ENCODE results near the gene CES3.

The CES3 gene

DNA sequence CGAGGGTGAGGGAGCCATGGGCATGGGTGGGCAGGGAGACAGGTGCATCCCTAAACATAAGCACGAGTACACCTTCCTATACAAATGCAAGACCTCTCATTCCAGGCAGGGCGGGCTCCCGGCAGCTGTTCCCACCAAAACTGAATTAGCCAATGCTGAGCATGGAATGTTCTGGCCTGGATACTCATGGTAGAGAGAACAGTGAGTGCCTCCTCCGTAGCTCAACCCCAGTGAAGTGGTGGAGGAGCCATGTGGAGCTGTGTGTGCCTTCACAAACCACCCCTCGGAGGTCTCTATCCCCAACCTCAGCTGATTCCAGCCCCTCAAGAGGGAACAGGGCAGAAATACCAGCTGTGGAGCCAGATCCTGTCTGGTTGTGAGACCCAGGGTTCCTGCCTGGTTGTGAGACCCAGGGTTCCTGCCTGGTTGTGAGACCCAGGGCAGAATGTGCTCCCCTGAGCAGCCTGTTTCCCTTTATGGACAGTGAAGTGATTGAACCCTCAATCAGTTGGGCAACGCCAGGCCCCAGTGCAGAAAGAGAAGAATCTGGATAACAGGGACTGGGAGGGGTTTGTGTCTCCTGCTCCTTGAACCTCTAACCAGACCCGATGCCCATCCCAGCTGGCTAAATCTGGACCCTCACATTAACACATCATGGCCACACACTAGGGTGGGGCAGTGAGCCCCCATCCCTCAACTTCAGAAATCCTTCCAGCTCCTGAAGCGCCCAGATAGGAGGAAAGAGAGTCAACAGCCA, 40.0 kb upstream of the CES3 start:
- TF ChIP-seq, protein P1, sequence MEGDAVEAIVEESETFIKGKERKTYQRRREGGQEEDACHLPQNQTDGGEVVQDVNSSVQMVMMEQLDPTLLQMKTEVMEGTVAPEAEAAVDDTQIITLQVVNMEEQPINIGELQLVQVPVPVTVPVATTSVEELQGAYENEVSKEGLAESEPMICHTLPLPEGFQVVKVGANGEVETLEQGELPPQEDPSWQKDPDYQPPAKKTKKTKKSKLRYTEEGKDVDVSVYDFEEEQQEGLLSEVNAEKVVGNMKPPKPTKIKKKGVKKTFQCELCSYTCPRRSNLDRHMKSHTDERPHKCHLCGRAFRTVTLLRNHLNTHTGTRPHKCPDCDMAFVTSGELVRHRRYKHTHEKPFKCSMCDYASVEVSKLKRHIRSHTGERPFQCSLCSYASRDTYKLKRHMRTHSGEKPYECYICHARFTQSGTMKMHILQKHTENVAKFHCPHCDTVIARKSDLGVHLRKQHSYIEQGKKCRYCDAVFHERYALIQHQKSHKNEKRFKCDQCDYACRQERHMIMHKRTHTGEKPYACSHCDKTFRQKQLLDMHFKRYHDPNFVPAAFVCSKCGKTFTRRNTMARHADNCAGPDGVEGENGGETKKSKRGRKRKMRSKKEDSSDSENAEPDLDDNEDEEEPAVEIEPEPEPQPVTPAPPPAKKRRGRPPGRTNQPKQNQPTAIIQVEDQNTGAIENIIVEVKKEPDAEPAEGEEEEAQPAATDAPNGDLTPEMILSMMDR (IDR thresholded peaks at IDR 0.05; ENCODE audit: insufficient read depth, missing control alignments) = no peak
- DNase-seq (ENCODE audit: insufficient read length, low spot score) = no peak
- no peak for FAIRE-seq

- TF ChIP-seq, protein P1 (IDR thresholded peaks at IDR 0.05; ENCODE audit: insufficient read depth, missing control alignments) = no peak
- DNase-seq (ENCODE audit: insufficient read length, low spot score) = no peak
- FAIRE-seq = no peak
Measured at GRCh38 chr16:66921729-66922450, 39.2 kb upstream of the CES3 start.

- DNase-seq (ENCODE audit: insufficient read length, low spot score) (peak; percentile 81), FAIRE-seq (no peak)
- TF ChIP-seq, protein P1 (IDR thresholded peaks at IDR 0.05; ENCODE audit: insufficient read depth, missing control alignments) = no peak
Measured at GRCh38 chr16:66923247-66923731, 37.8 kb upstream of the CES3 start.

GRCh38 chr16:66923866-66924265, 37.2 kb upstream of the CES3 start:
- TF ChIP-seq, protein P1 (IDR thresholded peaks at IDR 0.05; ENCODE audit: insufficient read depth, missing control alignments) = no peak
- DNase-seq (ENCODE audit: insufficient read length, low spot score) = no peak
- FAIRE-seq = no peak

GRCh38 chr16:66924527-66925321, 36.3 kb upstream of the CES3 start:
- TF ChIP-seq, protein P1 (IDR thresholded peaks at IDR 0.05; ENCODE audit: insufficient read depth, missing control alignments) = no peak
- DNase-seq (ENCODE audit: insufficient read length, low spot score) (no peak), FAIRE-seq (no peak)

- TF ChIP-seq, protein P1 (IDR thresholded peaks at IDR 0.05; ENCODE audit: insufficient read depth, missing control alignments) = no peak
- no peak for FAIRE-seq
- DNase-seq (ENCODE audit: insufficient read length, low spot score) = no peak
Measured at GRCh38 chr16:66925322-66925840, 35.7 kb upstream of the CES3 start, which contains the start of gene RRAD. RRAD (minus strand) TSS chr16:66925535; CDS start chr16:66925179, 356 bp downstream.
